AG08395 (cell line): ENCODE data around the gene LRRC46.

ENCODE experiments used
- DNase-seq: peaks from one replicate; pipeline ENCODE4 v3.0.0; 2012; ENCODE audit warnings: mixed read lengths, low spot score

The LRRC46 gene

DNA sequence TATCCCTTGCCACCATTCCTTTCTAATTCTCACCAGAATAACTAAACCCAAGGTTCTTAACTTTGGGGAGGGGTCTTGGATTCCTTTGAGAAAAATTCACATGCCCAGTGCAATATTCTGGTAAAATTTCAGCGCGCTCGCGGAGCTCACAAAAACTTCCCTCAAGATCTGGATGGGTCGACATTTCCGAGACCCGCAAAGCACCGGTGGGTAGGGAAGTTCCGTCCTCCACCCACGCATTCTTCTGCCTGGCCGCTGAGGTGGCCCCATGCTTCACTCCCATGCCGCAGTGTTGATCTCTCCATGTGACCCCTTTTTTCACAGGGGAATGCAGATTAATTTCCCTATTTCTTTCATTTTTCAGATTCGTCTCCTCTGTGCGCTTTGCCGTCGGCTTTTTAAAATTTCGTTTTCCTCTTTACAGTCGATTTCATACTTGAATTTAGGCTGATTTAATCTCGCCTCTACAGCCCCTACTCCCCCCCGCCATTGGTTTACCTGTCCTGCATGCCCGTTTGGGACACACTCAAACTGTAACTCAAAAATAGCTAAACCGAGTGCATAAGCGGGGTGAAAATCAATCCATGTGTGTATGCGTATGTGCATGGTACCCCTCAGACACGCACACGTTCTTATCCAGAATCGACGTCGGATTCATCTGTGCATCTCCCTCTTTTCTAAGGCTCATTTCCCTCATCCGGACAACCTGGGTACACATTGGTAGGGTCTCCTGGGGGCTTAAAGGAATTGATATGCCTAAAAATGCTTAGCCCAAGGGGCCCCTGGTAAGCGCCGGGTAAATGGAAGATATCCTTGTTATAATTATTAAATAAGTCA is 20.9 kb downstream of the LRRC46 start:
- no peak for DNase-seq

DNA sequence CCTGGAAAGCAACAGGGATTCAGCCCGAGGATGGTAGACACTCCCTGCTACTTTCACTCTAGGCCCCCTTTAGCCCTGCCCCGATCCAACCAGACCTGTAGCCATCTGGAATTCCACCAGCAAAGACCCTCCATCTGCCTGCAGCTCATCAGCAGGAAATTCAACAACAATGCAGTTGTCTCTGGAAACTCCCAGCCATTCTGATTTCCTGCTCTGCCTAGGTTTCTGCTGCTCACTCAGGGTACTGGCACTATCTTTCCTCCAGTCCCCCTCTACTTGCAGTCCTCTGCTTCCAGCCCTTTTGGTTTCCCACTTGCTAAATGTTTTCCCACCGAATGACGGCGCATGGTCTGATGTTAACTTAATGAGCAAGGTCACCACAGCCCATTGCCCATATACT is 22.1 kb downstream of the LRRC46 start:
- DNase-seq, result no peak

DNA sequence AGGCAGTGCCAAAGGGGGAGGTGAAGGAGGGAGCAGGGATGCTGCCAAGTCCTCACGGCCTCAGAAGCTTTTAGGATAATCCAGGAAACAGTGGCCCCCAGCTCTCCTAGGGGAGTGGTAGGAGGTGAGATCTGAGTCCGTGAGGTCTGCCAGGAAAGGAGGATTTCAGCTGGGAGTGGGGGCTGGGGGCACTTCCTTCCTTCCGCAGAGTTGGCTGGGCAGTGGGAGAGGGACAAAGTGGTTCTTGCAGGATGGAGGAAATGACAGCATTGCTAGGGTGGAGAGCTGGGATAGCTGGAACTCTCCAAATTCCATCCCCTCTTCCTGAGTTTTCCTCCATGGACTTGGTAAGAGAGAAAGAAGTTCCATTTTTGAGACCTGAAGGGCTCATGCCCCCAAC is 24.3 kb downstream of the LRRC46 start:
- no peak for DNase-seq

DNA sequence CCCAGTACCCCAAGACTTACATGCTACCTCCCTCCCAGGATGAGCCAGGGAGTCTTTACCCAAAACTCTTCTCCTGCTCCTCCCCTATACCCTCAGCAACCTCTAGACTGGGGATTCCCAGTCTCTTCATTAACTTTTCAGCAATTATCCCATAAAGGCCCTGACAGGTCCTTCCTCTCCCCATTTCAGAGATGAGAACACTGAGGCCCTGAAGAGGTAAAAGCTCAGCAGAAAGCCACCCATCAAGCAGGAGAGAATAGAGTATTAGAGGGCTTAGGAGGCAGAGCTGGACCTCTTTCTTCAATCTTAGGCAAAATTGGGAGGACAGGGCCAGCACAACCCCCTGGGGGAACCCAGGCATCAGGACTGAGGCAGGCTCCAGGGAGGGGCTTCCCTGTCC is 25.4 kb downstream of the LRRC46 start:
- no peak for DNase-seq

DNA sequence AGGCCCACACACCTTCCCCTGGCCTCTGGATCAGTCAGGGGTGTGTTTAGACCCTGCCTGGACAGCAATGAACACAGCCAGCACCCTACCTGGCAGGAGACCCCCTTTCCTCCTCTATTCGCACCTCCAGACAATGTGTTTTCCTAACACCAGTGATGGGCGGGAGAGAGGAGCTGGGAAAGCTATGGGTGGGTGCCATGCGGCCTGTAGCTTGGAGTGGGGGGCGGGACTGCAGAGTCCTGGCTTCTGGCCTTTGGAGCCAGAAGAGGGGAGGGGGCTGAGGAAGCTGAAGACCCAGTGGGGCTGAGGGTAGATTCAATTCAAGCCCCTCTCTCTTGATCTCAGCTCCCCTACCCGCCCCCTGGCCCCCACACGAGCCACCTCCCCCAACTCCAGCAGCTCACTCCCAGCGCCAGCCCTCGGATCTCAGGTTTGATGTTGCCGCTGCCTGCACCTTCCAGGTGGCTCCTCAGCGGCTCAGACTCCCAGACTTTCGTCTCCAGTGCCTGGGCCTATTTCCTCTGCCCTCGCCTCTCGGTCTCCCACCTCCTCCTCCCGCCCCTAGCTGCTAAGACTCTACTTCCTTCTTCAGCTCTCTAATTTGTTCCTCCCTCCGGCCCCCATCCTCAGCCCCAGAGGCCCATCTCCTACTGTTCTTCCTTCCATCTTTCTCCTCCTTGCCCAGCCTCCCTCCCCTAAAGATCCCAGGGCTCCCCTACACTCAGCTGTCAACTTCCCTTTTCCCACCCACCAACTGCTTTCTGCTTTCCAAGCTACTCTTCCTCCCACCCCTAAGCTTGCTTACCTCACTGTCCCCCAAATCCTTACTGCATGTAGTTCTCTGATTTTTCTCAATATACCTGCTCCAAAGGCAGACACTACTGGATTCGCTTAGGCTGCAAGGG is 26.3 kb downstream of the LRRC46 start:
- DNase-seq, result no peak

DNA sequence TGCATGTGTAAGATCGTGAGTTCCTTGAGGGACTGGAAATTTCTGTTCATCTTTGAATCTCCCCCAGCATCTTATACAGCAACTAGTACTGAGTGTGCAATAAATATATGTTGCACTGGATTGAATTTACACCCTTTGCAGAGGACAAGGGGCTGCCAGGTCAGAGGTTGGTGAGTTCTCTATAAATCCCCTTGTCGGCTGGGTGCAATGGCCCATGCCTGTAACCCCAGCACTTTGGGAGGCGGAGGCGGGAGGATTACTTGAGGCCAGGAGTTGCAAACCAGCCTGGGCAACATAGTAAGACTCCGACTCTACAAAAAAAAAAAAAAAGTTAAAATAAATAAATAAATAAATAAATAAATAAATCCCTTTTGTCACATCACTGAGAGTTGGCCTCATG is 28.9 kb downstream of the LRRC46 start:
- DNase-seq, result no peak

DNA sequence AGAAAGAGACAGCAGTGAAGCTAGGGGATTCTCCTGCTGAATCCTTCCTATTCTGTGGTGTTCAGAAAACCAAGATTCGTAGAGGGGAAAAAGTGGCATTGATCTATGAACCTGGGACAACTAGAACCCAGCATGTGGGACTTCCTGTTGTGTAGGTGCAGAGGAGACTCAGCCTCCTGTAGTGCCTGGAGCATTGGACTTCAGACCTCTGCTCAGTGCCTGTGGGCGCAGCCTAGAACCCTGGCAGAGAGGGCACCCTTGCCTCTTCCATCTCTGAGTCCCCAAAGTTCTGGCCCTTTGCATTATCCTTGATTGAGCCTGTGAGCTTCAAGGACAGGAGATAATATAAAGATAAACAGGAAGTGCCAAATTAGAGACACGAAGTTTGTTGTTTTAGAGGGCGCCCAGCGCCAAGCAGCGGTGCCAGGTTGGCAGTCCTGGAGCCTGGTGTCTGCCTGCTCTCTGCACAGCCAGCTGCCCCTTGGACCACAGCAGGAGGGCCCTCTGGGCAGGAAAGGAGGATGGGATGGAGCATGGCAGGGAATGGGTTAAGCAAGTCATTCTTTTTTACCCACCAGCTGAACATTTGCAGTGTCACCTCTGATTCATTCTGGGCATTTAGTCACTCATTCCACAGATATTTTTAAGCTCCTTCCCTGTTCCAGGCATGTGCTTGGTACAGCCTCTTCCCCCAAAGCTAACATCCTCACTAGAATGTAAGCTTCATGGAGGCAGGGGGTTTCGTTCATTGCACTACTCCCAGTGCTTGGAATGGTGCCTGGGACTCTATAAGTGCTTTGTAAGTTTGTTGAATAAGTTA is 31.4 kb downstream of the LRRC46 start:
- peak; percentile 91 for DNase-seq

DNA sequence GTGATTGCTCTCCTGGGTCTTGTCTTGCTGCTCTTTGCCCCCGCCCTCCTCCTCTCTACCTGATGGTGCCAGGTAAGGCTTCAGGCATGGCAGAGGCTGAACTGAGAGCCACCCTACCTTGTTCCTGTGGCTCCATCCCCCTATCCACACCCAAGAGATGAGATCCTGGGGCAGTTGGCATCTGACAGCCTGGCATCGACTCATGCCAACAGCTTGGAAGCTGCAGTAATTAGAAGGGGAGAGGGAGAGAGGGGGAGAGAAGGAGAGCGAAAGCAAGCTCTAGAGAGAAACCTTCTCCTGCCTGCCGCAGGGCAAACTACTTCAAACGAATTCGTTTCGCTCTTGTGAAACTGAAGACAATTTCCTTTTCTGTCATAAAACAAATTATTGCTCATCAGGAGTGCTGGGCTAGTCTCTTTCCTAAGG is 33.3 kb downstream of the LRRC46 start:
- DNase-seq, result peak; percentile 27

DNA sequence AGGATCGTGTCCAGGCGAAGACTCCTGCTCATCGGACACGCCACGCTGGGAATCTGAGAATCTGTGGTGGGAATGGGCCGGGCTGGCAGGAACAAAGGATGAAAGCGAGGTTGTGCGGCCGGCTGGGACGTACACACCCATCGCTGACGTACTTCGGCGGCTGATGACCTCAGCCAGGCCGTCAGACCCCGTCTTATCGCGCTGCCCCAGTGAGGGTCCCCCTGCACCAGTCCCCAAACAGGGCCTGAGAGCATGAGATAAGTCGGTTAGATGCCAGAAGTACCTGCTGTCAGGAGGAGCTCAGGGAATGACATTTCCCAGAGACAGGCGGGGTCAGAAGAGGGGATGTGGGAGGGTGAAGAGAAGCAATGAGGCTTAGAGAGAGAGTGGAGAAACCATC is 35.5 kb downstream of the LRRC46 start:
- no peak for DNase-seq

DNA sequence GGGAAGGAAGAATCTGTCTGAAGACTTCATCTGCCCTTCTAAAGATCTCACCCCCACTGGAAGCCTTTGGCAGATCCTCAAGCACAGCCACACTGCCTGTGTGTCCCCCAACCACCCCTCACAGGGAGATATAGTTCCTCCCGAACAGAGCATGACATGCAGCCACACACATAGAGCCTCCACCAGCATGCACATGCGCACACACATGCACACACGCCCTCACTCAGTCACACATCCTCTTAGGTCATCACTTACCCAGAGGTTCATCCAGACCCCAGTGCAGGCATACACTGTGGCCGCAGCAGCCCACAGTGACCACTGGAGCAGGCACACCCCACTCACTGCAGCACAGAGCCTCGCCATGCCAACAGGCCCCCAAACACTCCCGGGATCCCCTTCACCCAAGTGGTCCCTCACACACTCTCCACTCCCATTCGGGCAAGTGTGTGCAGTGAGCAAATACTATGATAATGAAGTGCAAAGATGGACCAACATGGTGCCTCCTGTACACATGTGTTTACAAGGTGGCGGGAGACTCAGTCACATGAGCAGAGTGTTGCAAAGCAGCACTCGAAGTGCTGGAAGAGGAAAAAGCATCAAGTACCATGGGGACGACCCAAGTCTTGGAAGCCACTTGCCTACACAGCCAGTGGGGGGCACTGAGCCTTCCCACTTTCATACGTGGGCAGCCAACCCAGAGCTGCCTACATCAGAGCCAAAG is 36.5 kb downstream of the LRRC46 start:
- DNase-seq, result no peak

DNA sequence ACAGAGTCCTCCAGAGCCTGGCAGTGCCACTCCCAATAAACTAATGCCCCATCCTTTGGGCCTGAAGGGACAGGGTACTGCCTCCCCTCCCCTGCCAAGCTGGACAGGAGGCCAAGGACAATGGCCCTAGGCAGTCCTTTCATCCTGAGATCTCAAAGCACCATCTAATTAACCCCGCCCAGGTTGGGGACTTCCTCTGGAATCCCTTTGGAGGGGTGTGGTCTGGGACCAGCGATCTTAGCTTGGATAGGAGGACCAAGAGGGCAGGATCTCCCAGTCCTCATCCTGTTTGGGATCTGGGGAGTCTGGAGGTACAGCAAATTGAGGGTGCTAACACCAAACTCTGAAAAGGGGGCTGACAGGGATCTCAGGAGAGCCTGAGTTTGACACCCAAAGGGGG is 37.6 kb downstream of the LRRC46 start:
- no peak for DNase-seq

DNA sequence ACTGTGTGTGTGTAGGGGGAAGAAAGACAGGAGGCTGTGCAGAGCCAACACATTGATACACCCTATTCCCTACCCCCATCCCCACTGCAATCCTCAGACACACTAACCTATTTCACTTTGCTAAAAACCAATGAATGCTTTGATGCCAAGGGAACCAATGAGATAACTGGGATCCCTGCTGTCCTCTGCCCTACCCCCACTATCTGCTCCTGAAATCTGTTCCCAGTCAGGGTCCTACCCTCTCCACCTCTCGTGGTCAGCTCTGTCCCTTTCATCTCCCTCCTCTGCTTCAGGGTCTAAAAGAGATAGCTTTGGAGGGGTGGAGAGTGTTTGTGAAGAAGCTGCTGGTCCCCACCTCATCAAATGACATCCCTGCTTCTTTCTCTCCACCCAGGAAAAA is 38.6 kb downstream of the LRRC46 start:
- DNase-seq, result no peak

DNA sequence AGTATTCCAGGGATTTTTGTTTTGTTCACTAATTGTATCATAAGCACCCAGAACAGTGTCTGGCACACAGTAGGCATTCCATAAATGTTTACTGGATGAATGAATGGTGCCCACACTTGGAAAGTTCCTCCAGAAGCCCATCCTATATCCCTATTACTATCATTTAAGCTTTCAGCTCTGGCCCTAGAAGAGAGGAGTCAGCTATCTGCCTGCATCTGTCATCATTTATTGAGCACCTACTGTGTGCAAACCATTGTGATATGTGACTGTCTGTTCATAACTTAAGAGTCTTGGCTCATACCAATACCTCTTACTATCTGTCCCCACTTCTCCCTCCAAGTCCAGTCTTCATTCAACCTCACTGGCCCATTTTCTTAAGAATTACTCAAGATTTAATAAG is 39.6 kb downstream of the LRRC46 start:
- no peak for DNase-seq

DNA sequence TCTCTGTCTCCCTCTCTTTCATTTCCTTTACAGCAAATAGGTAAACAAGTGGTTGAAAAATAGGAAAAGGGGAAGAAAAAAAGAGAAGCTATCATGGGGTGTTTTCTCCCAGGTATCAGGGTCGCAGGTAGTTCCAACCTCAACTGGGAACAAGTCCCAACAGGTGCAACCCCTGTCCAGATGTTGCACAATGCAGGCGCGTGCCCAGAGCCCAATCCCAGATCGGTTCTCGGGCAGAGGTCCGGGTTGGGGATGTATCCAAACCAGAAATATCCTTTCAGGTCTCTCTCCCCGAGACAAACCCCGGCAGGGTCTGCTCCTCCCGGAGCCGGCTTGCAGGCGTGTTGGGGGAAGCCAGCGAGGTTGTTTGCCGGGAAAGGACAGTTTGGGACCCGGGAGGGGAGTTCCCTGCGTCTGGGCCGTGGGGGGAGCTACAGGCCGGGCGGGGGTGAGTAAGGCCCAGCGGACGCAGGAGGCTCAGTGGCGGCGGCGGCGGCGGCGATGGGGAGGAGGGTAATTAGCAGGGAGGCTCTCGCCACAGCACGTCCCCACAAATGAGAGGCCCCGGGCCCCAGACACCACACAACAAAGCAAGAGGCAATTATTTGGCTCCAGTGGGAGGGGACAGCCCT is 40.7 kb downstream of the LRRC46 start:
- no peak for DNase-seq

DNA sequence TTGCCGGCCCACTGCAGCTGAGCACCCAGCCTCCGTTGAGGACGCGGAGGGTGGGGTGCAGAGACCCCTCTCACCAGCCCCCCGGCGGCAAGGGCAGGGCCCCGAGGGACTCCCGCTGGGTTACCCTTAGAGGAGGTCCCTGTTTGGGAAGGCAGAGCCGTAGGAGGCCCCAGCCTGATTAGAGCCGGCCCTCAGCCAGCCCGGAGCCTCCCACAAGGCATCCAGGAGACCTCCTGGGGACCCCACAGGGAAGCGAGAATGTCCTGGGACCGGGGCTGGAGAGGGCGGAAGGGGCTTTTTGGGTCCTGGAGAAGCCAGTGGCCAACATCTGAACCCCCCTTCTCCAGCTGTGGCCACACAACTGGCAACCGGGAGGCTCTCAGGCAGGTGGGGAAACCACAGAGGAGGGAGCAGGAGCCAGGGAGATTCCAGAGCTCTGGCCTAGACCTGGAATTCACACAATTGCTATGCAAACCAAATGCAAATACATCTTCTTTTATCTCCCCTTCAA is 41.2 kb downstream of the LRRC46 start:
- no peak for DNase-seq

DNA sequence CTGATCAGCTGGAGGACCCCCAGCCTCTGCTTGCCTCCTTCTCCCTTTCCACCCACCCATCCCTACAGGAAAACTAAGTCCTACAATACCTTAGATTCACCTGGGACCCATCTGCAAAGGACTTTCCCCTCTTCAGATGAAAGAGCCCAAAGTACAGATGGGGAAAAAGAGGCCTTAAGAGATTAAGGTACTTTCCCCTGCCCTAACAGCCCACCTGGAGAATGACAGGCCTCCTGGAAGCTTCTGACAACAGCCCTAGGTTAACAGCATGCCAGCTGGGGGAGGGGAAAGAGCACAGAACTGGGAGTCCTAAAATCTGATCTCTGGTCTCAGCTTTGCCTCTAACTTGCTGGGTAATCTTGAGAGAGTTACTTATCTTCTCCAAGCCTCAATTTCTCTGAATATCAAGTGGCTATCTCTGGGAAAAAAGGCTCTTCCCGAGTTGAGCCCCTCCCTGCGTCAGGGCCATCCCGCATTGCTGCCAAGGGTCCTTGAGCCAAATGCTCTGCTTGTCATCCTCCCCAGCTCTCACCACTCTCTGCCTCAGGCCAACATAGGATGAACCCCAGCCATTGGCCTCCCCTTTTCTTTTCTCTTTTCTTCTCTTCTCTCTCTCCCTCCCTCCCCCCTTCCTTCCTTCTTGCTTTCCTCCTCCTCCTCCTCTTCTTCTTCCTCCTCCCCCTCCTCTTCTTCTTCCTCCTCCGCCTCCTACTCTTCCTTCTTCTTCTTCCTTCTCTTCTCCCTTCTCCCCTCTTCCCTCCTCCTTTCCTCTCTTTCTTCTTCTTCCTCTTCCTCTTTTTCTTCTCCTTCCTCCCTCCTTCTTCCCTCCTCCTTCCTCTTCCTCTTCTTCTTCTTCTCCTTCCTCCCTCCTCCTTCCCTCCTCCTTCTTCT is 42.0 kb downstream of the LRRC46 start:
- no peak for DNase-seq

DNA sequence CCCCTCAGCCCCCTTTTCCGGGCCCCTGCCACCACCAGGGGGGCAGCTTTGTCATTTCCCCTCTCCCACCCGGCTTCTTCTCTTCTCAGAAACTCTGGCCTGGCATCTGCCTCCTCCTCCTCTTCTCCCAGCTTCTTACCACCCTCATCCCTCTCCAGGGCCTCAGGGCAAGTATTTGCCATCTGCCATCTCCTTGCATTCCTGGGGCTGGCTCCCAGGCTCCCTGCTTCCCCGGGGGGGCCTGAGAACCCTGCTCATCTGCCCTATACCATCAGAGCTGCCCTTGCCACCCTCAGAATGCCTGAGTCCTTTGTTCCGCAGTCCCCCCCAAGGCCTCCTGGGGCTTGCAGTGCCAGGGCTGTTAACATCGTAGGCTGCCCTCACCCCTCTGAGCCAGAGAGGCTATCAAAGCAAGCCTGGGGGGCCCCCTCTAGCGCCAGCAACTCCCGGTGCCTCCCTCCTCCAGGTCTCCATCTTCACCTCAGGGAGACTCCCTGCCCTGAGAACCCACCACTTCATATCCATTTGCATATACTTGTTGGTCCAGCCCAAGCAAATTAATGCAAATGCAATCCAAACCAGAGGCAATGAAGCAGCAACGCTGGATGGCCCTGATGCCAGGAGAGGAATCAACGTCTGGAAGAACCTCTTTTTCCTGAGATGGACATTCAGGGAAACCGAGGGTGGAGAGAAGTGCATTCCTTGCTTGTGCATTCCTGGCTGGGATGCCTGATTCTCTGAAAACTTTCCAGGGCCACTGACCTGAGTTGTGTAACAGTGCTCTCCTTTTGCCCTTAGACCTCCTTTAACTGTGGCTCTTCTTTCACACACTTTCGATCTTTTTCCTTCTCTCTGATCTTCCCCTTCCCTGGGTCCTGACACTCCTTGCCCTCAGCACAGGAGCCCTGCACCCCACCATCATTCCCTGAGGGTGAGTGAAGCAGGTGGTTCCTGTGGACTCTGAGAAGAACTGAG is 43.8 kb downstream of the LRRC46 start:
- DNase-seq, result no peak

DNA sequence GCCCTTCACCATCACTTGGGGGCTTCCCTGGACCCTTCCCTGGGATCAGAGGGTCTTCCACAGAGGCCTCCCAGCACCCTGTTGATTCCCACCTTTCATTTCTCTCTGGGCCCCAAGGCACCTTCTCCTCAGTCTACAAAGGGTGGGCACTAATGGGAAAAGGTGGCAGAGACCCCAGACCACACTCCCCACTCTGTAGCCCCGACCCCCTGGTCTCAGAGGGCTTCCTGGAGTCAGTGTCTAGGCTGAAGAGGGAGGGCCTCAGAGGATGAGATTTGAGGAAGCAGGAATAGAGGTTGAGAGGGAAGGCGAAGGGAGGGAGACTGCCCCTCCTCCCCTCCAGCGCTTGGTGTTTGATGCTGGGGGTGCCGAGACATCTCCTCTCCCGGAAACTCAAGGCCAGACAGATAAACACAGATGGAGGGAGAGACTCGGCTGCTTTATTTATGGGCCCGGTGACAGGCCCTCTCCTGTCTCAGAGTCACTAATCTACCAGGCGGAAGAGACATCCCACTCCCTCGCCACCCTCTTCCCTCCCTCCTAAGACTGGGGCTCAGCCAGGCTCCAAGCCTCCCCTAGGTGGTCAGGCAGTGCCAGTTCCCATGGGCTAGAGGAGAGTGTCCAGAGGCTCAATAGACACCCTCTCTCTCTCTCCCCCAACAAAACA is 46.0 kb downstream of the LRRC46 start:
- DNase-seq, result no peak
